Smooth muscle cell (in vitro differentiated cells): ENCODE measurements around the gene MOB3B. TPM values are rescaled to one million over a fixed set of nuclear protein-coding genes. Genes with fewer than 3 reads are reported as not detected.

ENCODE experiments used
- DNase-seq: peaks from one replicate; lab custom pipeline; 2025; ENCODE audit not compliant: unreplicated experiment; lab: John Stamatoyannopoulos, UW
- H2AFZ ChIP-seq: fragments of 200-600 bp; sonication (generic); 2 replicates; pipeline ENCODE4 v1.6.0; 2016; ENCODE audit warnings: antibody characterized with exemption, low read depth, mild to moderate bottlenecking
- H3F3A ChIP-seq: fragments of 200-600 bp; sonication (generic); 2 replicates; pipeline ENCODE4 v1.6.0; 2017; ENCODE audit warnings: antibody characterized with exemption, low read depth
- H3K27ac ChIP-seq: fragments of 200-600 bp; sonication (generic); 2 replicates; pipeline ENCODE4 v1.5.1; 2016; ENCODE audit warnings: low read depth, mild to moderate bottlenecking
- H3K27me3 ChIP-seq: fragments of 200-600 bp; sonication (generic); 2 replicates; pipeline ENCODE4 v1.6.1; 2016; ENCODE audit warnings: low read depth, mild to moderate bottlenecking
- H3K36me3 ChIP-seq: fragments of 200-600 bp; sonication (generic); 2 replicates; pipeline ENCODE4 v1.5.1; 2016; ENCODE audit warnings: low read depth
- H3K4me1 ChIP-seq: fragments of 200-600 bp; sonication (generic); 2 replicates; pipeline ENCODE4 v1.5.1; 2016; ENCODE audit warnings: low read depth
- H3K4me2 ChIP-seq: fragments of 200-600 bp; sonication (generic); 2 replicates; pipeline ENCODE4 v1.6.0; 2016; ENCODE audit warnings: mild to moderate bottlenecking
- H3K4me3 ChIP-seq: fragments of 200-600 bp; sonication (generic); 2 replicates; pipeline ENCODE4 v1.5.1; 2016; ENCODE audit warnings: mild to moderate bottlenecking
- H3K79me2 ChIP-seq: fragments of 200-600 bp; sonication (generic); 2 replicates; pipeline ENCODE4 v1.6.0; 2016; ENCODE audit warnings: low read depth, mild to moderate bottlenecking
- H3K9ac ChIP-seq: fragments of 200-600 bp; sonication (generic); 2 replicates; pipeline ENCODE4 v1.6.0; 2016; ENCODE audit warnings: low read depth
- H3K9me3 ChIP-seq: fragments of 200-600 bp; sonication (generic); replicated peaks from 2 replicates; pipeline ENCODE4 v1.5.1; 2016; ENCODE audit warnings: low read depth
- H4K20me1 ChIP-seq: fragments of 200-600 bp; sonication (generic); 2 replicates; pipeline ENCODE4 v1.6.0; 2016; ENCODE audit warnings: low read depth
- WGBS: methylation state at CpG from one replicate; pipeline ENCODE4 v1.1.7; 2016; ENCODE audit warnings: low lambda C conversion rate; 5-methylcytosine and 5-hydroxymethylcytosine counted together
- polyA plus RNA-seq: library from polyadenylated mRNA; unstranded; fragments of >200 nt; fragmentation: Nextera tagmentation; extraction: Ambion mirVana; gene quantifications from 2 replicates; pipeline ENCODE4 v1.2.1, GENCODE V29; 2016
- total RNA-seq: library from RNA; depleted of rRNA; stranded (reverse); fragments of >200 nt; gene quantifications from 2 replicates; pipeline ENCODE4 v1.2.3, GENCODE V29; 2014
- TF ChIP-seq, protein P1 (sequence below): fragments of 200-600 bp; sonication (generic); IDR thresholded peaks from 2 replicates; pipeline ENCODE4 v1.5.1; 2017; ENCODE audit warnings: borderline replicate concordance, mild to moderate bottlenecking, antibody characterized with exemption; ENCODE audit not compliant: insufficient read depth, poor library complexity, severe bottlenecking

MOB3B gene
- total and polyA plus RNA-seq, 2 experiments from 2014 or later: 1.7 to 5.8 TPM

DNA sequence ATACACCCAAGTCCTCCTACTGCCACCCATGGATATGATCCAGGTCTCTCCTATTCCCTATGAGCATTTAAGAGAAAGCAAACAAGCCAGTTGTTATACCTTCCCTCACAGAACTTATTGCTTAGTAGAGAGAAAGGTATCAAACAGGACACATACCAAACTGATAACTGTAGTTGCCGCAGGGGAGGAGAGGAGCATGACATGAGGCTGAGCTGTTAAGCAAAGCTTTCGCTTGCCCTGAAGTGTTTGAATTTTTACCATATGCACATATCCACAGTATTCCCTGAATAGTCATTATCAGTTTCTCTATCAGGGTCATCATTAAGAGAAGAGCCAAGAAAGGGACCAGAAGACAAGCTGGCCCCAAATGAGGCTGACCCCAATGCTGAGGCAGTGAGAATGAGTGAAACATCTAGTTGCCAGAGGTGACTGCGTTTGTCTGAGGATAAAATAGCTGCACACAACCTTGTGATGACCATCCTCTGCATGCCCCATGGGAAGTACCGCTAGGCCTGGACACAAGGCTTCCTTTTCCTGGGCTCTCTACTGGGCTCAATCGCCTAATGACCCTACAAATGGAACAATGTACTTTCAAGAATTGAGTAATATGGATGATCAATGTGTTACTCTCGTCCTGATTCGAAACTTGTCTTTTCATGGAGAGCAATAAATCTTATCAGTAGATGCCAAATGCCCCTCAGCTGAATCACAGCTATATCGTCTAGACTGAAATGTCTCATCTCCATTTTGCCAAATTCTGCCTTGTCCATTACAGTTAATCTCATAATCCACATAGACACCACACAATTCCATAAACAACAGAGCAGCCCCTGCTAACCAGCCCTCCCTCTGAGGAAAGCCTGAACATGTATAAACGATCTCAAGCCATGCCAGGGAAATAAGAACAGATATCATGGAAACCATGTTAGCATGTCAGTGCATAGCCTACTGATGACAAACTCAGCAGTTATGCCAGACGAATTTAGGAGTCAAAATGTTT lies 9.8 kb downstream of the MOB3B start:
- no peaks in the 10 kb centered on the region for H3K9me3 ChIP-seq
- 26% methylated on average over 10 of the region's 10 CpGs for WGBS
- TF ChIP-seq, protein P1, sequence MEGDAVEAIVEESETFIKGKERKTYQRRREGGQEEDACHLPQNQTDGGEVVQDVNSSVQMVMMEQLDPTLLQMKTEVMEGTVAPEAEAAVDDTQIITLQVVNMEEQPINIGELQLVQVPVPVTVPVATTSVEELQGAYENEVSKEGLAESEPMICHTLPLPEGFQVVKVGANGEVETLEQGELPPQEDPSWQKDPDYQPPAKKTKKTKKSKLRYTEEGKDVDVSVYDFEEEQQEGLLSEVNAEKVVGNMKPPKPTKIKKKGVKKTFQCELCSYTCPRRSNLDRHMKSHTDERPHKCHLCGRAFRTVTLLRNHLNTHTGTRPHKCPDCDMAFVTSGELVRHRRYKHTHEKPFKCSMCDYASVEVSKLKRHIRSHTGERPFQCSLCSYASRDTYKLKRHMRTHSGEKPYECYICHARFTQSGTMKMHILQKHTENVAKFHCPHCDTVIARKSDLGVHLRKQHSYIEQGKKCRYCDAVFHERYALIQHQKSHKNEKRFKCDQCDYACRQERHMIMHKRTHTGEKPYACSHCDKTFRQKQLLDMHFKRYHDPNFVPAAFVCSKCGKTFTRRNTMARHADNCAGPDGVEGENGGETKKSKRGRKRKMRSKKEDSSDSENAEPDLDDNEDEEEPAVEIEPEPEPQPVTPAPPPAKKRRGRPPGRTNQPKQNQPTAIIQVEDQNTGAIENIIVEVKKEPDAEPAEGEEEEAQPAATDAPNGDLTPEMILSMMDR: no peak
- H3K36me3 ChIP-seq: no peaks in the 10 kb centered on the region
- H3K4me2 ChIP-seq: peak overlapping the region; percentile 66
- peak overlapping the region; percentile 95 for H3K27ac ChIP-seq
- peaks cover 7% of the 10 kb centered on the region for H3K79me2 ChIP-seq
- no peaks in the 10 kb centered on the region for H4K20me1 ChIP-seq
- DNase-seq: no peak
- H3K4me1 ChIP-seq: peaks cover 6% of the 10 kb centered on the region
- H3K4me3 ChIP-seq: no peak overlapping the region
- H3F3A ChIP-seq: peaks cover 6% of the 10 kb centered on the region
- H3K27me3 ChIP-seq: no peaks in the 10 kb centered on the region
- no peak overlapping the region for H2AFZ ChIP-seq
- H3K9ac ChIP-seq: peak overlapping the region; percentile 85

DNA sequence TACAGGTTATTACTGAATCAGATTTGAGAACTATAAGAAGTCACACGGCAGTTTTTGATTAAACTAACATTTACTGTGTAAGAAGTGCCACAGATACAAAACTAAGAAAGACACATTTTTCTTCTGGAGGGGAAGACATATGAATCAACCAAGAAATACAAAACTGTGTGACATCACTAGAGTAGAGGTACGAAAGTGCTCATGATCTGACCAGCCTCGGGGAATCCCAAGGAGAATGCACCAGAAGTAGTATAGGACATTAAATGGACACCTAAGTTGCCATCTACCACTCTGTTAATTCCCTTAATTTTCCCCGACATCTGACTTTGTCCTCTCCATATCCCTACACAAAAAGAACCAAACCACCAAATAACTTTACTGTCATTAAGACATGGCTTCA lies 10.8 kb downstream of the MOB3B start:
- TF ChIP-seq, protein P1: no peak
- Histone ChIP-seq H3K36me3 (no peaks in the 10 kb centered on the region), H3K79me2 (peaks cover 6% of the 10 kb centered on the region), H3K27ac (peak overlapping the region; percentile 95), H4K20me1 (no peaks in the 10 kb centered on the region), H3K9ac (peak overlapping the region; percentile 85), H3K4me2 (no peak overlapping the region), H3K9me3 (no peaks in the 10 kb centered on the region), H3K4me1 (peaks cover 6% of the 10 kb centered on the region), H2AFZ (no peak overlapping the region), H3F3A (peaks cover 6% of the 10 kb centered on the region), H3K4me3 (no peak overlapping the region), H3K27me3 (no peaks in the 10 kb centered on the region)
- DNase-seq: no peak
- 89% methylated on average over 4 of the region's 4 CpGs for WGBS

DNA sequence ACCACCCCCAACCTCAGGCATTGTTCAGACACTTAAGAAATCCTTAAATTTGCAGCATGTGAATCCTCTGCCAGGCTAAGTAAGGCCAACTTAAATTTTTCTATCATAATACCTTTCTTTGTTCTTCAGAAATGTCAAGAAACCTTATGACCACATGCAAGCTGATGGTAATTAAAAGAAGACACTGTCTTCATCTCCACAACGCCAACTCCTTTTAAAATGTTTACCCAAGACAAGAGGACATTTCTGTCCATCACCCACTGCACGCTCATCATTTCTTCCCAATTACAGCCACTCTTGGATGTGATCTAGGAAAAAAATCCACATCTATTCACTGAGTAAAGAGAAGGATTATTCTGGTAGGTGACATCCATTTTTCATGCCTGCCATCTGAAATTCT lies 11.6 kb downstream of the MOB3B start:
- no peaks in the 10 kb centered on the region for H3K36me3 ChIP-seq
- WGBS: 90% methylated on average over 2 of the region's 2 CpGs
- no peaks in the 10 kb centered on the region for H4K20me1 ChIP-seq
- H3K4me3 ChIP-seq: no peak overlapping the region
- no peak overlapping the region for H2AFZ ChIP-seq
- no peak overlapping the region for H3K9ac ChIP-seq
- TF ChIP-seq, protein P1: no peak
- H3K27me3 ChIP-seq: no peaks in the 10 kb centered on the region
- peak overlapping the region; percentile 95 for H3K27ac ChIP-seq
- H3K4me1 ChIP-seq: peaks cover 4% of the 10 kb centered on the region
- peaks cover 6% of the 10 kb centered on the region for H3F3A ChIP-seq
- H3K79me2 ChIP-seq: no peaks in the 10 kb centered on the region
- no peaks in the 10 kb centered on the region for H3K9me3 ChIP-seq
- DNase-seq: no peak
- H3K4me2 ChIP-seq: no peak overlapping the region
